GM23338 (cell line): ENCODE results near the gene ZNF592. TPM values are rescaled to one million over a fixed set of nuclear protein-coding genes. Genes with fewer than 3 reads are reported as not detected.

Source experiments
- ATAC-seq: fragments of 200-7000 bp; cut with Tn5 transposase; 3 replicates; pipeline ENCODE4 v1.9.1; 2020
- DNase-seq: peaks from one replicate; pipeline ENCODE4 v3.0.0-alpha.2; 2015; ENCODE audit warnings: low spot score
- H2AFZ ChIP-seq: fragments of 200-600 bp; sonication (generic); 2 replicates; pipeline ENCODE4 v1.8.0; 2016; ENCODE audit warnings: antibody characterized with exemption, mild to moderate bottlenecking, moderate library complexity
- H3F3A ChIP-seq: fragments of 200-600 bp; sonication (generic); replicated peaks from 2 replicates; pipeline ENCODE4 v1.8.0; 2017; ENCODE audit warnings: antibody characterized with exemption, mixed run types, low read depth
- H3K27ac ChIP-seq: fragments of 200-600 bp; sonication (generic); 2 replicates; pipeline ENCODE4 v1.6.1; 2016; ENCODE audit warnings: low read depth
- H3K27me3 ChIP-seq: fragments of 200-600 bp; sonication (generic); 2 replicates; pipeline ENCODE4 v1.8.0; 2016; ENCODE audit warnings: mild to moderate bottlenecking, mixed run types, moderate library complexity; ENCODE audit not compliant: insufficient read depth
- H3K36me3 ChIP-seq: fragments of 200-600 bp; sonication (generic); 2 replicates; pipeline ENCODE4 v1.8.0; 2016; ENCODE audit warnings: mild to moderate bottlenecking; ENCODE audit not compliant: insufficient read depth
- H3K4me1 ChIP-seq: fragments of 200-600 bp; sonication (generic); 2 replicates; pipeline ENCODE4 v1.8.0; 2016; ENCODE audit warnings: mild to moderate bottlenecking, moderate library complexity; ENCODE audit not compliant: insufficient read depth
- H3K4me2 ChIP-seq: fragments of 200-600 bp; sonication (generic); 2 replicates; pipeline ENCODE4 v1.7.1; 2017; ENCODE audit warnings: mixed run types
- H3K4me3 ChIP-seq: fragments of 200-600 bp; sonication (generic); 2 replicates; pipeline ENCODE4 v1.6.1; 2016; ENCODE audit warnings: mixed run types
- H3K79me2 ChIP-seq: fragments of 200-600 bp; sonication (generic); replicated peaks from 2 replicates; pipeline ENCODE4 v1.8.0; 2017; ENCODE audit warnings: mild to moderate bottlenecking; ENCODE audit not compliant: insufficient read depth
- H3K9me2 ChIP-seq: fragments of 200-600 bp; sonication (generic); 2 replicates; pipeline ENCODE4 v1.8.0; 2017; ENCODE audit not compliant: insufficient read depth
- H4K20me1 ChIP-seq: fragments of 200-600 bp; sonication (generic); replicated peaks from 2 replicates; pipeline ENCODE4 v1.8.0; 2017; ENCODE audit warnings: mild to moderate bottlenecking; ENCODE audit not compliant: insufficient read depth
- H3K27ac Mint-ChIP-seq: 2 replicates; pipeline ENCODE4 v1.8.0; 2020; ENCODE audit warnings: inconsistent platforms, mild to moderate bottlenecking, moderate library complexity, mixed read lengths
- H3K27me3 Mint-ChIP-seq: 3 replicates; pipeline ENCODE4 v1.8.0; 2022; ENCODE audit warnings: low read depth, mild to moderate bottlenecking, moderate library complexity, mixed read lengths, inconsistent platforms; ENCODE audit not compliant: insufficient read depth, poor library complexity
- H3K36me3 Mint-ChIP-seq: 3 replicates; pipeline ENCODE4 v1.8.0; 2021; ENCODE audit warnings: low read depth, mild to moderate bottlenecking, inconsistent platforms, moderate library complexity, mixed read lengths
- H3K4me1 Mint-ChIP-seq: 3 replicates; pipeline ENCODE4 v1.8.0; 2020; ENCODE audit warnings: mild to moderate bottlenecking, inconsistent platforms, mixed read lengths
- H3K4me3 Mint-ChIP-seq: 3 replicates; pipeline ENCODE4 v1.8.0; 2021; ENCODE audit warnings: moderate library complexity, mild to moderate bottlenecking, inconsistent platforms, mixed read lengths
- H3K9me3 Mint-ChIP-seq: 3 replicates; pipeline ENCODE4 v1.8.0; 2020; ENCODE audit warnings: moderate library complexity, mild to moderate bottlenecking, inconsistent platforms, mixed read lengths
- CREB1 ChIP-seq: fragments of 250-450 bp; sonication (Bioruptor Pico); IDR thresholded peaks from 2 replicates; pipeline ENCODE4 v1.5.0; 2020; ENCODE audit warnings: low read depth, mild to moderate bottlenecking, moderate library complexity
- CTCF ChIP-seq, 2 experiments: fragments of 200-600 bp in 1 of 2; sonication (generic) in 1 of 2; conservative IDR thresholded peaks; 2 replicates each; pipeline versions ENCODE4 v1.5.1 to v1.6.1; 2016 to 2017; ENCODE audit warnings: antibody characterized with exemption in 2 of 2, low read depth in 2 of 2, mild to moderate bottlenecking in 2 of 2, moderate library complexity in 1 of 2
- EZH2 ChIP-seq: fragments of 200-600 bp; sonication (generic); IDR thresholded peaks from one replicate; pipeline ENCODE4 v1.8.0; 2017; ENCODE audit warnings: antibody characterized with exemption, mild to moderate bottlenecking, low read depth; ENCODE audit not compliant: unreplicated experiment
- EZH2phosphoT487 ChIP-seq: fragments of 200-600 bp; sonication (generic); IDR thresholded peaks from one replicate; pipeline ENCODE4 v1.8.1; 2018; ENCODE audit warnings: antibody characterized with exemption; ENCODE audit not compliant: unreplicated experiment
- NANOG ChIP-seq: IDR thresholded peaks from 2 replicates; pipeline ENCODE4 v1.6.1; 2016; ENCODE audit warnings: antibody characterized with exemption, borderline replicate concordance
- POLR2AphosphoS5 ChIP-seq: IDR thresholded peaks from 2 replicates; pipeline ENCODE4 v1.6.1; 2016; ENCODE audit warnings: antibody characterized with exemption, low read depth
- STAT1 ChIP-seq: IDR thresholded peaks from one replicate; pipeline ENCODE4 v1.6.1; 2016; ENCODE audit warnings: antibody characterized with exemption; ENCODE audit not compliant: unreplicated experiment
- ZNF114 ChIP-seq: fragments of 250-450 bp; sonication (Bioruptor Pico); IDR thresholded peaks from 2 replicates; pipeline ENCODE4 v1.5.0; 2020; ENCODE audit warnings: mild to moderate bottlenecking, moderate library complexity
- ZNF331 ChIP-seq: fragments of 250-450 bp; sonication (Bioruptor Pico); IDR thresholded peaks from 2 replicates; pipeline ENCODE4 v1.5.0; 2020; ENCODE audit warnings: low read depth, mild to moderate bottlenecking, moderate library complexity
- polyA plus RNA-seq: library from polyadenylated mRNA; unstranded; fragments of >200 nt; fragmentation: Nextera tagmentation; extraction: Ambion mirVana; gene quantifications from 2 replicates; pipeline ENCODE4 v1.2.1, GENCODE V29; 2016
- total RNA-seq: library from RNA; depleted of rRNA; stranded (reverse); fragments of >200 nt; shearing (Covaris generic); gene quantifications from 2 replicates; pipeline ENCODE4 v1.2.3, GENCODE V29; 2014
- TF ChIP-seq, protein P1 (sequence below): IDR thresholded peaks from one replicate; pipeline ENCODE4 v1.6.1; 2018; ENCODE audit warnings: antibody characterized with exemption; ENCODE audit not compliant: unreplicated experiment
- TF ChIP-seq, protein P2 (sequence below): IDR thresholded peaks from 2 replicates; pipeline ENCODE4 v1.6.1; 2016; ENCODE audit warnings: antibody characterized with exemption

Gene ZNF592
- total and polyA plus RNA-seq, 2 experiments from 2014 or later, result 4.4 to 21.4 TPM

GRCh38 chr15:84797212-84797611 lies 48.8 kb downstream of the ZNF592 start (continued):
- TF ChIP-seq POLR2AphosphoS5 (no peak), EZH2 (no peak), NANOG (no peak), CREB1 (CRISPR knock-in tag) (no peak), CTCF (conservative IDR thresholded peaks at IDR 0.05; ENCODE audit: low read depth in 2 of 2) (no peak), STAT1 (no peak), ZNF114 (CRISPR knock-in tag) (no peak), ZNF331 (CRISPR knock-in tag) (no peak)

DNA sequence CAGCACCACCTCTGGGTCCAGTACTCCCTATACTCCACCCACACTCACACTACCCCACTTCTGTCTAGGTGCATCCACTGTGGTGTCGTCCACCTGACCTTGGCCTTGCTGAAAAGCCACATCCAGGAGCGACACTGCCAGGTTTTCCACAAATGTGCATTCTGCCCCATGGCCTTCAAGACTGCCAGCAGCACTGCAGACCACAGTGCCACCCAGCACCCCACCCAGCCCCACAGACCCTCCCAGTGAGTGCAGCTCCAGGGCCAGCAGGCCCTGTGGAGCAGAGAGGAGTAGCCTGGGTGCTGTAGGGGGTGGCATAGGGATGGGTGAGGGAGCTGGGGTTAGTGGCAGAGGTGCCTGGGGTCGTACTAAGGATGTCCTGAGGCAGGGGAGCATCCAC lies 49.4 kb downstream of the ZNF592 start:
- Mint-ChIP-seq H3K9me3 (no peaks in the 10 kb centered on the region; the same call in 2 of the 3 replicates), H3K36me3 (peaks cover 27% of the 10 kb centered on the region), H3K4me3 (no peak overlapping the region), H3K27ac (no peak overlapping the region), H3K4me1 (no peaks in the 10 kb centered on the region), H3K27me3 (no peaks in the 10 kb centered on the region)
- no peak overlapping the region for H3K4me2 ChIP-seq
- H3K36me3 ChIP-seq, result no peaks in the 10 kb centered on the region; the same call in 1 of the 2 replicates
- H3K27ac ChIP-seq, result no peak overlapping the region
- H4K20me1 ChIP-seq, result peaks cover 3% of the 10 kb centered on the region; the same call in 1 of the 2 replicates
- H3K79me2 ChIP-seq, result no peaks in the 10 kb centered on the region
- TF ChIP-seq, protein P1, sequence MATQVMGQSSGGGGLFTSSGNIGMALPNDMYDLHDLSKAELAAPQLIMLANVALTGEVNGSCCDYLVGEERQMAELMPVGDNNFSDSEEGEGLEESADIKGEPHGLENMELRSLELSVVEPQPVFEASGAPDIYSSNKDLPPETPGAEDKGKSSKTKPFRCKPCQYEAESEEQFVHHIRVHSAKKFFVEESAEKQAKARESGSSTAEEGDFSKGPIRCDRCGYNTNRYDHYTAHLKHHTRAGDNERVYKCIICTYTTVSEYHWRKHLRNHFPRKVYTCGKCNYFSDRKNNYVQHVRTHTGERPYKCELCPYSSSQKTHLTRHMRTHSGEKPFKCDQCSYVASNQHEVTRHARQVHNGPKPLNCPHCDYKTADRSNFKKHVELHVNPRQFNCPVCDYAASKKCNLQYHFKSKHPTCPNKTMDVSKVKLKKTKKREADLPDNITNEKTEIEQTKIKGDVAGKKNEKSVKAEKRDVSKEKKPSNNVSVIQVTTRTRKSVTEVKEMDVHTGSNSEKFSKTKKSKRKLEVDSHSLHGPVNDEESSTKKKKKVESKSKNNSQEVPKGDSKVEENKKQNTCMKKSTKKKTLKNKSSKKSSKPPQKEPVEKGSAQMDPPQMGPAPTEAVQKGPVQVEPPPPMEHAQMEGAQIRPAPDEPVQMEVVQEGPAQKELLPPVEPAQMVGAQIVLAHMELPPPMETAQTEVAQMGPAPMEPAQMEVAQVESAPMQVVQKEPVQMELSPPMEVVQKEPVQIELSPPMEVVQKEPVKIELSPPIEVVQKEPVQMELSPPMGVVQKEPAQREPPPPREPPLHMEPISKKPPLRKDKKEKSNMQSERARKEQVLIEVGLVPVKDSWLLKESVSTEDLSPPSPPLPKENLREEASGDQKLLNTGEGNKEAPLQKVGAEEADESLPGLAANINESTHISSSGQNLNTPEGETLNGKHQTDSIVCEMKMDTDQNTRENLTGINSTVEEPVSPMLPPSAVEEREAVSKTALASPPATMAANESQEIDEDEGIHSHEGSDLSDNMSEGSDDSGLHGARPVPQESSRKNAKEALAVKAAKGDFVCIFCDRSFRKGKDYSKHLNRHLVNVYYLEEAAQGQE, result no peak
- TF ChIP-seq EZH2phosphoT487 (no peak), POLR2AphosphoS5 (no peak), CTCF (conservative IDR thresholded peaks at IDR 0.05; ENCODE audit: low read depth in 2 of 2) (no peak)
- TF ChIP-seq, protein P2, sequence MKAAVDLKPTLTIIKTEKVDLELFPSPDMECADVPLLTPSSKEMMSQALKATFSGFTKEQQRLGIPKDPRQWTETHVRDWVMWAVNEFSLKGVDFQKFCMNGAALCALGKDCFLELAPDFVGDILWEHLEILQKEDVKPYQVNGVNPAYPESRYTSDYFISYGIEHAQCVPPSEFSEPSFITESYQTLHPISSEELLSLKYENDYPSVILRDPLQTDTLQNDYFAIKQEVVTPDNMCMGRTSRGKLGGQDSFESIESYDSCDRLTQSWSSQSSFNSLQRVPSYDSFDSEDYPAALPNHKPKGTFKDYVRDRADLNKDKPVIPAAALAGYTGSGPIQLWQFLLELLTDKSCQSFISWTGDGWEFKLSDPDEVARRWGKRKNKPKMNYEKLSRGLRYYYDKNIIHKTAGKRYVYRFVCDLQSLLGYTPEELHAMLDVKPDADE, result no peak
- H3F3A ChIP-seq, result no peaks in the 10 kb centered on the region; the same call in 1 of the 2 replicates
- ATAC-seq (no peak), DNase-seq (no peak)
- H3K27me3 ChIP-seq, result no peaks in the 10 kb centered on the region
- H3K9me2 ChIP-seq, result no peaks in the 10 kb centered on the region
- no peak overlapping the region for H2AFZ ChIP-seq
- no peaks in the 10 kb centered on the region for H3K4me1 ChIP-seq
- H3K4me3 ChIP-seq, result no peak overlapping the region
